Brain microvascular endothelial cell (primary cell): ENCODE measurements around the gene LRRC26.
"Not testable (repeated sequence)": the region's sequence is repeated elsewhere in the genome, so short reads cannot be mapped to it uniquely, and the experiment has no call there.

Source experiments
- DNase-seq: peaks from one replicate; pipeline ENCODE4 v3.0.0-alpha.2; 2020
- H3K27ac ChIP-seq: fragments of 250-450 bp; sonication (Bioruptor Pico); 2 replicates; pipeline ENCODE4 v1.5.1; 2020; ENCODE audit warnings: mild to moderate bottlenecking, moderate library complexity
- H3K27me3 ChIP-seq: fragments of 250-450 bp; sonication (Bioruptor Pico); replicated peaks from 2 replicates; pipeline ENCODE4 v1.5.1; 2020; ENCODE audit warnings: mild to moderate bottlenecking
- H3K36me3 ChIP-seq: fragments of 250-450 bp; sonication (Bioruptor Pico); replicated peaks from 2 replicates; pipeline ENCODE4 v1.5.1; 2020; ENCODE audit warnings: mild to moderate bottlenecking
- H3K4me3 ChIP-seq: 2 replicates; pipeline ENCODE4 v1.5.1; 2011; ENCODE audit warnings: low read depth, mild to moderate bottlenecking, control low read depth, low read length, moderate library complexity
- in situ Hi-C: cut with HindIII; loops from 2 replicates; pipeline ENCODE4 v1.10.0; 2017; ENCODE audit warnings: low sequenced_read_pairs, low pct_ligation_motif_present
- TF ChIP-seq, protein P1 (sequence below): IDR thresholded peaks from 2 replicates; pipeline ENCODE4 v1.5.1; 2011; ENCODE audit warnings: low read depth, mild to moderate bottlenecking, moderate library complexity, low read length, control low read depth, inconsistent platforms; ENCODE audit errors: missing control alignments

The LRRC26 gene

GRCh38 chr9:137138722-137139467, 31.0 kb downstream of the LRRC26 start, which contains the start of gene GRIN1:
GRIN1 (plus strand) TSS chr9:137139154; CDS start chr9:137139487, 333 bp downstream.
- H3K36me3 ChIP-seq = no peaks in the 10 kb centered on the region
- H3K4me3 ChIP-seq = no peak within 1 kb of the TSS
- peaks cover 50% of the 10 kb centered on the region for H3K27me3 ChIP-seq
- in situ Hi-C loops = no loop called here
- DNase-seq = no peak
- no peak within 1 kb of the TSS for H3K27ac ChIP-seq
- TF ChIP-seq, protein P1, sequence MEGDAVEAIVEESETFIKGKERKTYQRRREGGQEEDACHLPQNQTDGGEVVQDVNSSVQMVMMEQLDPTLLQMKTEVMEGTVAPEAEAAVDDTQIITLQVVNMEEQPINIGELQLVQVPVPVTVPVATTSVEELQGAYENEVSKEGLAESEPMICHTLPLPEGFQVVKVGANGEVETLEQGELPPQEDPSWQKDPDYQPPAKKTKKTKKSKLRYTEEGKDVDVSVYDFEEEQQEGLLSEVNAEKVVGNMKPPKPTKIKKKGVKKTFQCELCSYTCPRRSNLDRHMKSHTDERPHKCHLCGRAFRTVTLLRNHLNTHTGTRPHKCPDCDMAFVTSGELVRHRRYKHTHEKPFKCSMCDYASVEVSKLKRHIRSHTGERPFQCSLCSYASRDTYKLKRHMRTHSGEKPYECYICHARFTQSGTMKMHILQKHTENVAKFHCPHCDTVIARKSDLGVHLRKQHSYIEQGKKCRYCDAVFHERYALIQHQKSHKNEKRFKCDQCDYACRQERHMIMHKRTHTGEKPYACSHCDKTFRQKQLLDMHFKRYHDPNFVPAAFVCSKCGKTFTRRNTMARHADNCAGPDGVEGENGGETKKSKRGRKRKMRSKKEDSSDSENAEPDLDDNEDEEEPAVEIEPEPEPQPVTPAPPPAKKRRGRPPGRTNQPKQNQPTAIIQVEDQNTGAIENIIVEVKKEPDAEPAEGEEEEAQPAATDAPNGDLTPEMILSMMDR = no peak

DNA sequence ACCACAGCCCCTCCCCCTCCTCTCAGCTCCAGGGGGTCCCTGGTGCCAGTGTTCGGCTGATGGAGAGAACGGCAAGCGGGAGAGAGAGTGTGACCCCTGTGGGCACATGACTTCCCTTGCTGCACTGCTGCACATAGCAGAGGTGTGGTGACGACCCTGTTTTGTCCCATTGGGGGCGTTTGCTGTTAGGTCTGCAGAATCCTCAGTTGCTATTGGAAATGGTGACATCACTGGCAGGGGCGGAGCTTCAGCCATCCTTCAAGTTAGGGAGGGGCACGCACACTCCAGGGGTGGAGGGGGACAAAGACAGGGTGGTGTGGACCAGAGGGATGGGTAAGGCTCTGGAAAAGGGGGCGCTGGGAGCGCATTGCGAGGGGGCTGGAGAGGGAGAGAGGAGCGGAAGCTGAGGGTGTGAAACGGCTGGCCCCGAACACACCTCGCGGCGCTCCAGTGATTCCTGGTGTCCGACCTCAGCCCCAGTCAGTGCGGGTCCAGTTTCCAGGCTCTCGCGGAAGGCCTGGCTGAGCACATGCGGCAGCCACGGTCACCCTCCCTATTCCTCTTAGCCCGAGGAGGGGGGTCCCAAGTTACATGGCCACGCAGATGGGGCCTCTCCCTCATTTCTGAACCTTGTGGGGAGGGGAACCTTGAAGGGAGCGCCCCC, 31.7 kb downstream of the LRRC26 start:
- Histone ChIP-seq H3K27me3 (peaks cover 50% of the 10 kb centered on the region), H3K4me3 (no peak overlapping the region), H3K36me3 (no peaks in the 10 kb centered on the region), H3K27ac (no peak overlapping the region)
- TF ChIP-seq, protein P1 = no peak
- in situ Hi-C loops = no loop called here
- no peak for DNase-seq

DNA sequence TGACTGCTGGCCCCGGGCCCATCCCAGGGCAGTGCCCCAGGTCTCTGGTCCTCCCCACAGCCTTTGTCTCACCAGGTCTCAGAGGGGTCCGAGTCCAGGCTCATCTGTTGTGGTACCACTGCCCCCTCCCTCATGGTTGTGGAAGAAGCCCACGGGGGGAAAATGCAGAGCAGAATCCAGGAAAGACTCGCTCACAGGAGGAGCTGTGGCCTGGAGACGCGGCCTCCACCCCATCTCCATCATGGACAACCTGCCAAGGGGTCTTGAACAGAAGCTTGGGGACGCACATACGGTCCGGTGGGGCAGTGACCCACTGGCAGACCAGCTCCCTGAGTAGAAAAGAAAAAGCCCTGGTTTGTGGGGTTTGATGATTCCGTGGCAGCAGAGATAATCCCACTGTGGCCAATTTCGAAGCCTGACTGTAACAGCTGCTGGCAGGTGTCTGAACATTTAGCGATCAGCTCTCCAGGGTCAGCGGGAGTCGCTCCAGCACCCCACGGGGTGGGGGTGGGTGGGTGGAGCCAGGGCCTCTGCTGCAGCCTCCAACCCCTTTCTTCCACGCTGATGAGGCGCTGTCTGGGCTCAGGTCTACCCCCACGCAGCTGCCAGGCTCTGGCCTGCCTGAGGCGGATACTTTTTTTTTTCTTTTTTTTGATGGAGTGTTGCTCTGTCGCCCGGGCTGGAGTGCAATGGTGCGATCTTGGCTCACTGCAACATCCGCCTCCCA, 32.8 kb downstream of the LRRC26 start:
- no peak for DNase-seq
- TF ChIP-seq, protein P1 = no peak
- no peak overlapping the region for H3K4me3 ChIP-seq
- no peak overlapping the region for H3K27ac ChIP-seq
- in situ Hi-C loops = no loop called here
- no peaks in the 10 kb centered on the region for H3K36me3 ChIP-seq
- H3K27me3 ChIP-seq = peaks cover 50% of the 10 kb centered on the region

DNA sequence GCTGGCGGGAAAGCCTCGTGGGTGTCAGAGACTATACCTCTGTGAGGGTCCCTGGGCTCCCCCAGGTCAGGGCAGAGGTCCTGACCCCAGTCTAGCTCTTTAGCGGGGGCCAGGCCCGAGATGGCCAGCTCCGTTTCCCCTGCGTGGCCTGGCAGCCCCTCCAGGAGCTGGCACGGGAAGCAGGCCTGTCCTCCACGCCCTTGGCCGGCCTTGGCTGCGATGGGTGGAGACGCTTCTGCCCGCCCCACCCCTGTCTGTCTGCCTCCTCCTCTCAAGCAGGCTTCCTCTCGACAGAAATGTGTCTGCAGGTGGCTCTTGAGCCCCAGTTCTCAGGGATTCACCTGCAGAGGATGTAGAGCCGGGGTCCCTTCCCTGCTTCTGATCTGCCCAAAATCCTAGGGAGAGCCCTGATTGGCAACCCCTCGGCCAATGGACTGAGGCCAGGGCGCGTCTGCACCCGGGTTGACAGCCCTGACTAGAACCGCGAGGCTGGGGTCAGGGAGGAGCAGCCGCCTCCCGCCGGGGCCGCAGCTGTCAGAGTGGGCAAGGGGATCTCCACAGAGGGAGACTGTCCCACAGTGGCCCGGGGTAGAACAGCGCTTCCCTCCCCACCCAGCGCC, 33.5 kb downstream of the LRRC26 start:
- DNase-seq = no peak
- Histone ChIP-seq H3K4me3 (no peak overlapping the region), H3K27me3 (peaks cover 49% of the 10 kb centered on the region), H3K36me3 (no peaks in the 10 kb centered on the region), H3K27ac (no peak overlapping the region)
- TF ChIP-seq, protein P1 = no peak
- in situ Hi-C loops = no loop called here

DNA sequence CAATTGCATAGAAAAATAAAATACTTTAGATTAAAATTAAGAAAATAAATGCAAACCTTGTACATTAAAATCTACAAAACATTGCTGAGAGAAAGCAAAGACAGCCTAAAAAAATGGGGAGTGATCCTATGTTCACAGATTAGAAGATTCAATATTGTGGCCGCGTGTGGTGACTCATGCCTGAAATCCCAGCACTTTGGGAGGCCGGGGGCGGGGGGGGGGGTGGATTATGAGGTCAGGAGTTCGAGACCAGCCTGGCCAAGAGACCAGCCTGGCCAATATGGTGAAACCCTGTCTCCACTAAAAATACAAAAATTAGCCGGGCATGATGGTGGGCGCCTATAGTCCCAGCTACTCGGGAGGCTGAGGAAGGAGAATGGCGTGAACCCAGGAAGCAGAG, 34.7 kb downstream of the LRRC26 start:
- H3K27me3 ChIP-seq = peaks cover 37% of the 10 kb centered on the region
- H3K36me3 ChIP-seq, H3K27ac ChIP-seq, H3K4me3 ChIP-seq, in situ Hi-C loops, DNase-seq: not testable (repeated sequence)

- no peak overlapping the region for H3K4me3 ChIP-seq
- no peak for DNase-seq
- no peak overlapping the region for H3K27ac ChIP-seq
- peaks cover 27% of the 10 kb centered on the region for H3K27me3 ChIP-seq
- no peaks in the 10 kb centered on the region for H3K36me3 ChIP-seq
- in situ Hi-C loops = no loop called here
- TF ChIP-seq, protein P1 = no peak
Observed at GRCh38 chr9:137134191-137134590, 35.7 kb downstream of the LRRC26 start.
